Natural killer cell (primary cell): Measurements from ENCODE around the gene G2E3. TPM values are rescaled to one million over a fixed set of nuclear protein-coding genes. Genes with fewer than 3 reads are reported as not detected.
"Not testable (repeated sequence)": the region's sequence is repeated elsewhere in the genome, so short reads cannot be mapped to it uniquely, and the experiment has no call there.

Source experiments
- ATAC-seq, 3 donors: fragments of 150-1000 bp in 2 of 3; fragments of 200-7000 bp in 1 of 3; cut with Tn5 transposase; 1 replicate in 1 of 3; 2 replicates in 2 of 3; pipeline ENCODE4 v1.10.0; 2021; ENCODE audit warnings: mild to moderate bottlenecking in 2 of 3, moderate library complexity in 2 of 3
- DNase-seq, 2 donors: peaks; one replicate each; pipeline versions ENCODE4 v3.0.0 to v3.0.0-alpha.2; 2013 to 2021; ENCODE audit warnings: mixed read lengths in 1 of 2
- H3K27ac ChIP-seq: one replicate; pipeline ENCODE4 v1.5.1; 2013; ENCODE audit warnings: mild to moderate bottlenecking, low read length
- H3K27me3 ChIP-seq: one replicate; pipeline ENCODE4 v1.6.1; 2013; ENCODE audit warnings: low read length; ENCODE audit not compliant: control insufficient read depth, insufficient read depth
- H3K36me3 ChIP-seq: one replicate; pipeline ENCODE4 v1.6.1; 2013; ENCODE audit warnings: low read length; ENCODE audit not compliant: control insufficient read depth, insufficient read depth
- H3K4me1 ChIP-seq: one replicate; pipeline ENCODE4 v1.6.1; 2013; ENCODE audit warnings: low read length; ENCODE audit not compliant: control insufficient read depth, insufficient read depth
- H3K4me3 ChIP-seq: one replicate; pipeline ENCODE4 v1.5.1; 2013; ENCODE audit warnings: low read length
- H3K9me3 ChIP-seq: one replicate; pipeline ENCODE4 v1.6.1; 2013; ENCODE audit warnings: low read length; ENCODE audit not compliant: control insufficient read depth, insufficient read depth
- H3K27ac Mint-ChIP-seq, 2 donors: one replicate each; pipeline ENCODE4 v1.8.0; 2022; ENCODE audit warnings: mild to moderate bottlenecking in 2 of 2, mixed read lengths in 2 of 2, moderate library complexity in 1 of 2
- H3K27me3 Mint-ChIP-seq, 2 donors: one replicate each; pipeline ENCODE4 v1.8.0; 2022; ENCODE audit warnings: low read depth in 2 of 2, mixed read lengths in 2 of 2
- H3K36me3 Mint-ChIP-seq: one replicate; pipeline ENCODE4 v1.8.0; 2022; ENCODE audit warnings: mixed read lengths
- H3K4me1 Mint-ChIP-seq, 2 donors: one replicate each; pipeline ENCODE4 v1.8.0; 2022; ENCODE audit warnings: mixed read lengths in 2 of 2
- H3K4me3 Mint-ChIP-seq: one replicate; pipeline ENCODE4 v1.8.0; 2022; ENCODE audit warnings: mild to moderate bottlenecking, moderate library complexity, mixed read lengths
- H3K9me3 Mint-ChIP-seq, 2 donors: one replicate each; pipeline ENCODE4 v1.8.0; 2022; ENCODE audit warnings: mixed read lengths in 2 of 2
- CTCF ChIP-seq: fragments of 200-600 bp; IDR thresholded peaks from one replicate; pipeline ENCODE4 v1.8.0; 2022; ENCODE audit warnings: antibody characterized with exemption
- WGBS: methylation state at CpG from one replicate; pipeline ENCODE4 v1.1.7; 2013; ENCODE audit warnings: missing lambda C conversion rate; ENCODE audit not compliant: insufficient coverage; 5-methylcytosine and 5-hydroxymethylcytosine counted together
- intact Hi-C: fragments of 100-400 bp; cut with micrococcal nuclease; formaldehyde crosslinking; loops from one replicate; pipeline ENCODE4 v1.14.2; 2022
- total RNA-seq, 4 donors: library from RNA; stranded (reverse); fragments of 120-200 nt in 1 of 4; gene quantifications; one replicate each; pipeline versions ENCODE4 v1.2.3 to v1.2.4, GENCODE V29; 2013 to 2022

Gene G2E3
- total RNA-seq, 3 donors from 2014 or later (not counting 1 experiment from before 2014, with no cell fraction given): 28.7 to 47.1 (median 33.4) TPM

GRCh38 chr14:30597504-30597903, 38.5 kb downstream of the G2E3 start:
- no peaks in the 10 kb centered on the region for H3K9me3 ChIP-seq
- H3K4me1 ChIP-seq: no peaks in the 10 kb centered on the region
- no peak overlapping the region for H3K27ac ChIP-seq
- ATAC-seq (no peak), DNase-seq (no peak)
- no peaks in the 10 kb centered on the region for H3K27me3 ChIP-seq
- Mint-ChIP-seq H3K27ac (no peak overlapping the region), H3K4me3 (no peak overlapping the region), H3K36me3 (no peaks in the 10 kb centered on the region), H3K27me3 (no peaks in the 10 kb centered on the region), H3K4me1 (no peaks in the 10 kb centered on the region), H3K9me3 (no peaks in the 10 kb centered on the region)
- intact Hi-C loops: no loop called here
- H3K4me3 ChIP-seq: no peak overlapping the region
- no peak for TF ChIP-seq CTCF
- H3K36me3 ChIP-seq: peaks cover 45% of the 10 kb centered on the region

- no peaks in the 10 kb centered on the region for H3K36me3 Mint-ChIP-seq
- WGBS: 90% methylated on average over 6 of the region's 8 CpGs
- intact Hi-C loops: no loop called here
- TF ChIP-seq CTCF: no peak
- Histone ChIP-seq H3K4me1 (no peaks in the 10 kb centered on the region), H3K27ac (no peak overlapping the region), H3K27me3 (no peaks in the 10 kb centered on the region), H3K9me3 (no peaks in the 10 kb centered on the region), H3K36me3 (peaks cover 65% of the 10 kb centered on the region), H3K4me3 (no peak overlapping the region)
- no peak overlapping the region for H3K4me3 Mint-ChIP-seq
- H3K4me1 Mint-ChIP-seq: no peaks in the 10 kb centered on the region
- ATAC-seq (no peak), DNase-seq (no peak)
- H3K27ac Mint-ChIP-seq: peak overlapping the region in 1 of 2 donors; percentile 16
- H3K27me3 Mint-ChIP-seq: no peaks in the 10 kb centered on the region
- H3K9me3 Mint-ChIP-seq: no peaks in the 10 kb centered on the region
Measured at GRCh38 chr14:30600922-30601918, 42.3 kb downstream of the G2E3 start.

- Histone ChIP-seq H3K36me3 (peaks cover 60% of the 10 kb centered on the region), H3K27ac (no peak overlapping the region), H3K27me3 (no peaks in the 10 kb centered on the region), H3K9me3 (no peaks in the 10 kb centered on the region), H3K4me3 (no peak overlapping the region), H3K4me1 (no peaks in the 10 kb centered on the region)
- no peak for ATAC-seq
- 97% methylated on average over 3 of the region's 3 CpGs for WGBS
- Mint-ChIP-seq H3K4me3 (no peak overlapping the region), H3K27me3 (no peaks in the 10 kb centered on the region), H3K9me3 (no peaks in the 10 kb centered on the region), H3K4me1 (peaks cover 0 to 4% of the 10 kb centered on the region in 2 donors), H3K27ac (no peak overlapping the region), H3K36me3 (no peaks in the 10 kb centered on the region)
- intact Hi-C loops: no loop called here
- TF ChIP-seq CTCF: no peak
- no peak for DNase-seq
Measured at GRCh38 chr14:30603402-30603801, 44.4 kb downstream of the G2E3 start.

GRCh38 chr14:30604696-30605095, 45.7 kb downstream of the G2E3 start:
- H3K36me3 ChIP-seq: peaks cover 53% of the 10 kb centered on the region
- H3K9me3 Mint-ChIP-seq, DNase-seq, H3K9me3 ChIP-seq, intact Hi-C loops, H3K4me1 Mint-ChIP-seq, H3K4me3 Mint-ChIP-seq, H3K27ac Mint-ChIP-seq, H3K27me3 Mint-ChIP-seq, H3K27ac ChIP-seq, ATAC-seq, H3K4me1 ChIP-seq, H3K36me3 Mint-ChIP-seq, H3K27me3 ChIP-seq, H3K4me3 ChIP-seq: not testable (repeated sequence)
- 99% methylated on average over 8 of the region's 8 CpGs for WGBS
